ENCODE results near the gene DDA1. TPM values are rescaled to one million over a fixed set of nuclear protein-coding genes. Genes with fewer than 3 reads are reported as not detected.

Gene DDA1
- total and polyA plus RNA-seq, 12 donors: 6.8 to 71.4 (median 41.5) TPM

DNA sequence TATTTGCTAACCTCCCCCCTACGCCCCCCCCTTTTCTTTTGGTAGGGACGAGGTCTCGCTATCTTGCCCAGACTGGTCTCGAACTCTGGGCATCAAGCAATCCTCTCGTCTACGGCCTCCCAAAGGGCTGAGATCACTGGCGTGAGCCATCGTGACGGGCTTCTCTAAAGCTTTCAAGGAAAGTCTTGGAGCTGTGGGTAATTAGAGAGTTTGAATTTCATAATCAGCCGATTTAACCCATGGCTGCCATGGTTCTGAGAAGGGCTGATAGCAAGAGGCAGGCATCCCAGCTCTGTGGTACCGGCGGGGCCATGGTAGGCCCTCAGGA, 5.5 kb upstream of the DDA1 start:
- Histone ChIP-seq H3K4me3 (peak overlapping the region in 1 of 4 donors; percentile 90), H3K27me3 (no peaks in the 10 kb centered on the region), H3K36me3 (replicated peaks in 1 of 2) (no peaks in the 10 kb centered on the region), H3K9me3 (replicated peaks in 1 of 3) (no peaks in the 10 kb centered on the region), H3K4me1 (replicated peaks in 1 of 2) (peaks cover 33 to 47% of the 10 kb centered on the region in 2 donors), H3K27ac (peak overlapping the region; percentile 62 to 95 (median 89))
- TF ChIP-seq, protein P1, sequence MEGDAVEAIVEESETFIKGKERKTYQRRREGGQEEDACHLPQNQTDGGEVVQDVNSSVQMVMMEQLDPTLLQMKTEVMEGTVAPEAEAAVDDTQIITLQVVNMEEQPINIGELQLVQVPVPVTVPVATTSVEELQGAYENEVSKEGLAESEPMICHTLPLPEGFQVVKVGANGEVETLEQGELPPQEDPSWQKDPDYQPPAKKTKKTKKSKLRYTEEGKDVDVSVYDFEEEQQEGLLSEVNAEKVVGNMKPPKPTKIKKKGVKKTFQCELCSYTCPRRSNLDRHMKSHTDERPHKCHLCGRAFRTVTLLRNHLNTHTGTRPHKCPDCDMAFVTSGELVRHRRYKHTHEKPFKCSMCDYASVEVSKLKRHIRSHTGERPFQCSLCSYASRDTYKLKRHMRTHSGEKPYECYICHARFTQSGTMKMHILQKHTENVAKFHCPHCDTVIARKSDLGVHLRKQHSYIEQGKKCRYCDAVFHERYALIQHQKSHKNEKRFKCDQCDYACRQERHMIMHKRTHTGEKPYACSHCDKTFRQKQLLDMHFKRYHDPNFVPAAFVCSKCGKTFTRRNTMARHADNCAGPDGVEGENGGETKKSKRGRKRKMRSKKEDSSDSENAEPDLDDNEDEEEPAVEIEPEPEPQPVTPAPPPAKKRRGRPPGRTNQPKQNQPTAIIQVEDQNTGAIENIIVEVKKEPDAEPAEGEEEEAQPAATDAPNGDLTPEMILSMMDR (IDR thresholded peaks at IDR 0.05): no peak
- no peak for TF ChIP-seq POLR2A (IDR thresholded peaks at IDR 0.05)
- WGBS, 4 donors: 35 to 73% (median 46%) methylated on average over 9 to 12 of the region's 12 CpGs
- intact Hi-C loops (cut with DNase I): loop anchor here in 1 of 2 donors (10.0 kb wide), 1 partner anchor 81 kb away; no protein-coding TSS in a partner anchor
- peak in 5 of 7 donors; percentile 59 to 67 (median 63) for DNase-seq

DNA sequence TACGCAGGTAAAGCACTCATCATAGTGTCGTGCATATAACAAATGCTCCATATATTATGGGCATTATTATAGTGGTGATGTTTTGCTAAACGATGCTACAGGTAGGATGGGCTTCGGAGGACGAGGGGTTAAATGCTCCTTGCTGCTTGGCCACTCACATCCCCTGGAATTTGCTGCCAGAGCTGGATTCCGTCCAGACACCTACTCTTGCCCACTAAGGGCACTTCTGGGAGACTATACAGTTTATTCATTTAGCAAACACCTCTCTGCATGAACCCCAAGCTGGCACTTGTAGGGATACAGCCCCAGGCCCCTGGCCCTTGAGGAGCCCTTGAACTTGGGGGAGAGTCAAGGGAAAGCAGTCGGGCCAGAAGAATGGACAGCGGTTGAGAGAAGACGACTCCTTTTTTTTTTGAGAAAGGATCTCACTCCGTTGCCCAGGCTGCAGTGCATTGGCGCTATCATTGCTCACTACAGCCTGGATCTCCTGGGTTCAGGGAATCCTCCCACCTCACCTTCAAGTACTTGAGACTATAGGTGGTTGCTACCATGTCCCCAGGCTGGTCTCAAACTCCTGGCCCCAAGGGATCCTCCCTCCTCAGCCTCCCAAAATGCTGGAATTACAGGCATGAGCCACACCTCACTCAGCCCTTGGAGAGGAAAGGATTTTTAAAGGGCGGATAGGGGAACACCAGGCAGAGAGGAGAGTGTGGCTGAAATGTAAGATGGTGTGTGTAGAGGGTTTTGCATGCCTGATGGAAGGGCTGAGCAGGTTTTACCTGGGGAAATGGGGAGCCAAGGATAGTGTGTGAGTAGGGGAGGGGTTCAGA, 4.8 kb upstream of the DDA1 start:
- H3K27ac ChIP-seq: peak overlapping the region; percentile 64 to 95 (median 89)
- peaks cover 33 to 47% of the 10 kb centered on the region in 2 donors for H3K4me1 ChIP-seq (replicated peaks in 1 of 2)

DNA sequence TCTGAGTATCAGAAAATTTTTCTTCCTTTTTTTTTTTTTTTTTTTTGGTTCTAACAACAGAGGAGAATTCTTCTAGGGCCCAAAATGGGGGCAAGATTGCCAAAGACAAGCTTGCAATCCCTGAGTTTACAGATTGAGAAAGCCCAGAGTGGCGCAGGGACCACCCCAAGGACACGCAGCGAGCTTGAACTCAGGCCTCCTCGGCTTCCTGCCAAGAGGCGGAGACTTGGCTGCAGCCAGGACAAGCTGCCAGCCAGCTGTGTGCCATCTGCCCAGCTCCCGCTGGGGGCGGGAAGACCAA, 4.2 kb upstream of the DDA1 start:
- WGBS, 4 donors: 0 to 1% (median 0%) methylated on average over 4 to 7 of the region's 7 CpGs
- H3K36me3 ChIP-seq (replicated peaks in 1 of 2): no peaks in the 10 kb centered on the region
- no peaks in the 10 kb centered on the region for H3K27me3 ChIP-seq
- H3K4me1 ChIP-seq (replicated peaks in 1 of 2): peaks cover 37 to 51% of the 10 kb centered on the region in 2 donors
- no peak for TF ChIP-seq POLR2A (IDR thresholded peaks at IDR 0.05)
- TF ChIP-seq, protein P1 (IDR thresholded peaks at IDR 0.05): no peak
- intact Hi-C loops (cut with DNase I): loop anchor here in 1 of 2 donors (10.0 kb wide), 1 partner anchor 80 kb away; no protein-coding TSS in a partner anchor
- H3K4me3 ChIP-seq: peak overlapping the region in 1 of 4 donors; percentile 75
- peak overlapping the region; percentile 81 to 97 (median 90) for H3K27ac ChIP-seq
- no peaks in the 10 kb centered on the region for H3K9me3 ChIP-seq (replicated peaks in 1 of 3)
- DNase-seq: no peak

More for the DNA sequence above, 4.8 kb upstream of the DDA1 start:
- DNase-seq: peak in 4 of 7 donors; percentile 49 to 69 (median 58)
- intact Hi-C loops (cut with DNase I): loop anchor here in 1 of 2 donors (10.0 kb wide), 1 partner anchor 80 kb away; no protein-coding TSS in a partner anchor
- no peak for TF ChIP-seq POLR2A (IDR thresholded peaks at IDR 0.05)
- TF ChIP-seq, protein P1 (IDR thresholded peaks at IDR 0.05): no peak
- no peaks in the 10 kb centered on the region for H3K36me3 ChIP-seq (replicated peaks in 1 of 2)
- H3K27me3 ChIP-seq: no peaks in the 10 kb centered on the region
- H3K9me3 ChIP-seq (replicated peaks in 1 of 3): no peaks in the 10 kb centered on the region
- no peak overlapping the region for H3K4me3 ChIP-seq
- WGBS, 4 donors: 33 to 51% (median 45%) methylated on average over 10 to 12 of the region's 12 CpGs

DNA sequence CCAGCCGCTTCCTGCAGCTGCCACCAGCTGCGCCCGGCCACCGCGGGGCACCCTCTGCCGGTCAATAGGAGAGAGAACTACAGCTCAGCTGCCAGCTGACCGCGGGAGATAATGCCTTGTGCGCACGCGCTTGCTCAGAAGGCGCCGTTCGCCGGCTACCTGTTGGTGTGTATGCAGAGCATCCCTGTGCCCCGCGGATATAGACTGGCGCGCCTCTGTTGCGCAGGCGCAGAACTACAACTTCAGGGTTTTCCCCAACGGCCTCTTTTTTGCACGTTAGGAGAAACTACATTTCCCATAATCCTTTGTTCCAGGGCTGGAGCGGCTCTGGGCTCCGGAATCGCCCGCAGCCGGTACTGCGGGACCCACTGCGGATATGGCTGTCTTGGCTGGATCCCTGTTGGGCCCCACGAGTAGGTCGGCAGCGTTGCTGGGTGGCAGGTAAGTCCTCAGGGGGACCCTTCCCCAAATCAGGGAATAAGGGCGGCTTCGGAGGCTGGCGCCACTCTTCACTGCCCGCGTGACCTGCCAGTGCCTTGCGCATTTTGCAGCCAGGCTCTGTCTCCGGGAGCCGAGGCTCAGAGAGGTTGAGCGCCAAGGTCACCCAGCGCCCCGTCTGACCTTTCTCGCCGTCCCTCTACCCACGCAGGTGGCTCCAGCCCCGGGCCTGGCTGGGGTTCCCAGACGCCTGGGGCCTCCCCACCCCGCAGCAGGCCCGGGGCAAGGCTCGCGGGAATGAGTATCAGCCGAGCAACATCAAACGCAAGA, 3.7 kb upstream of the DDA1 start, which contains the start of gene MRPL34:
Gene MRPL34 (plus strand): TSS at position 356 of the 768 bp plus-strand sequence. CDS start 21 bp downstream, at position 377.
- Histone ChIP-seq H3K27ac (peak within 1 kb of the TSS; percentile 81 to 97 (median 90)), H3K4me3 (peak within 1 kb of the TSS; percentile 24 to 75 (median 67)), H3K9me3 (replicated peaks in 1 of 3) (no peaks in the 10 kb centered on the region), H3K27me3 (no peaks in the 10 kb centered on the region), H3K4me1 (replicated peaks in 1 of 2) (peaks cover 42 to 56% of the 10 kb centered on the region in 2 donors), H3K36me3 (replicated peaks in 1 of 2) (no peaks in the 10 kb centered on the region)
- peak; percentile 97 to 99 (median 99) for DNase-seq
- TF ChIP-seq, protein P1 (IDR thresholded peaks at IDR 0.05): peak; percentile 70 to 95 (median 94)
- peak; percentile 34 to 92 for TF ChIP-seq POLR2A (IDR thresholded peaks at IDR 0.05)
- intact Hi-C loops (cut with DNase I): loop anchor here in 1 of 2 donors (10.0 kb wide), 1 partner anchor 79 kb away; no protein-coding TSS in a partner anchor
- 0 to 1% (median 0%) methylated on average over 6 to 55 of the region's 55 CpGs for WGBS, 4 donors

All from adrenal gland (tissue), 12 donors.